Measurements from ENCODE around the gene NUP42.

The NUP42 gene

DNA sequence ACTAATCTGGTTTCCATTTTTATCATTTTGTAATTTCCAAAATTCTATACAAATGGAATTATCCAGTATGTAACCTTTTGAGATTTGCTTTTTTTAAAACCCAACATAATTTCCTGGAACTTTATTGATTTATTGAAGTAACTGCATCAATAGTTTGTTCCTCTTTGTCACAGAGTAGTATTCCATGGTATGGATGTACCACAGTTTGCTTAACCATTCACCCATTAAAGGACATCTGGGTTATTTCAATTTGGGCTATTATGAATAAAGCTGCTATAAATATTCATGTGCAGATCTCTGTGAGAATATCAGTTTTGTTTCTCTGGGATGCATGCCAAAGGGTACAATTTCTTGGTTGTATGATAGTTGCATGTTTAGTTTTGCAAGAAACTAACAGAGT, 67.6 kb downstream of the NUP42 start:
- TF ChIP-seq, protein P1, sequence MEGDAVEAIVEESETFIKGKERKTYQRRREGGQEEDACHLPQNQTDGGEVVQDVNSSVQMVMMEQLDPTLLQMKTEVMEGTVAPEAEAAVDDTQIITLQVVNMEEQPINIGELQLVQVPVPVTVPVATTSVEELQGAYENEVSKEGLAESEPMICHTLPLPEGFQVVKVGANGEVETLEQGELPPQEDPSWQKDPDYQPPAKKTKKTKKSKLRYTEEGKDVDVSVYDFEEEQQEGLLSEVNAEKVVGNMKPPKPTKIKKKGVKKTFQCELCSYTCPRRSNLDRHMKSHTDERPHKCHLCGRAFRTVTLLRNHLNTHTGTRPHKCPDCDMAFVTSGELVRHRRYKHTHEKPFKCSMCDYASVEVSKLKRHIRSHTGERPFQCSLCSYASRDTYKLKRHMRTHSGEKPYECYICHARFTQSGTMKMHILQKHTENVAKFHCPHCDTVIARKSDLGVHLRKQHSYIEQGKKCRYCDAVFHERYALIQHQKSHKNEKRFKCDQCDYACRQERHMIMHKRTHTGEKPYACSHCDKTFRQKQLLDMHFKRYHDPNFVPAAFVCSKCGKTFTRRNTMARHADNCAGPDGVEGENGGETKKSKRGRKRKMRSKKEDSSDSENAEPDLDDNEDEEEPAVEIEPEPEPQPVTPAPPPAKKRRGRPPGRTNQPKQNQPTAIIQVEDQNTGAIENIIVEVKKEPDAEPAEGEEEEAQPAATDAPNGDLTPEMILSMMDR (IDR thresholded peaks at IDR 0.05; ENCODE audit: insufficient read depth, low read depth, low read length, missing control alignments): no peak
- DNase-seq (ENCODE audit: low read depth): no peak
- no peak overlapping the region for H3K4me3 ChIP-seq (ENCODE audit: low read depth, low read length)
